ENCODE results near the gene SLC6A11. TPM values are rescaled to one million over a fixed set of nuclear protein-coding genes. Genes with fewer than 3 reads are reported as not detected.

The SLC6A11 gene
- total and polyA plus RNA-seq, 2 of the 8 experiments (the other 6 are each of a cell fraction or from before 2014, with no cell fraction given), result 0.78 to 1.5 TPM

- no peak overlapping the region for H3K56ac ChIP-seq (replicated peaks; ENCODE audit: insufficient read length, low read depth, low read length)
- DNase-seq (ENCODE audit: low read depth in 1 of 2, low spot score in 2 of 2) (no peak), FAIRE-seq (no peak)
- WGBS, 2 experiments (ENCODE audit: extremely low coverage in 1 of 2, insufficient coverage in 1 of 2, insufficient read length in 1 of 2, insufficient replicate concordance in 2 of 2, low coverage in 1 of 2, low lambda C conversion rate in 2 of 2, missing lambda C conversion rate in 1 of 2), result 74% methylated on average over 3 of the region's 3 CpGs; no CpG with 5 or more reads in 1 of the 2 experiments
- no peak overlapping the region for H3K18ac ChIP-seq (ENCODE audit: extremely low read depth, low read length)
- no peak overlapping the region for H4K91ac ChIP-seq (replicated peaks; ENCODE audit: insufficient read length, low read length)
- H2BK20ac ChIP-seq (ENCODE audit: low read length), result no peak overlapping the region
- H2AK5ac ChIP-seq (ENCODE audit: low read depth, low read length), result no peak overlapping the region
- no peak overlapping the region for H2AFZ ChIP-seq (ENCODE audit: low read length)
- no peaks in the 10 kb centered on the region for H4K20me1 ChIP-seq (replicated peaks in 1 of 2; ENCODE audit: control insufficient read depth in 1 of 2, insufficient read depth in 2 of 2, low read length in 2 of 2)
- no peak overlapping the region for H4K5ac ChIP-seq (ENCODE audit: insufficient read length, low read depth, low read length)
- no peak for TF ChIP-seq BCL11A (IDR thresholded peaks at IDR 0.05; ENCODE audit: low read depth in 2 of 2, low read length in 2 of 2)
- no peak for TF ChIP-seq SIN3A (conservative IDR thresholded peaks at IDR 0.05 in 1 of 2, IDR thresholded peaks at IDR 0.05 in 1 of 2; ENCODE audit: low read depth in 1 of 2, low read length in 2 of 2)
- TF ChIP-seq CTCF (IDR thresholded peaks at IDR 0.05; ENCODE audit: control extremely low read depth in 1 of 3, insufficient read depth in 1 of 3, low read depth in 1 of 3, low read length in 3 of 3), result no peak
- no peak for TF ChIP-seq RFX5 (IDR thresholded peaks at IDR 0.05; ENCODE audit: borderline replicate concordance, low read depth, low read length)
- TF ChIP-seq POLR2AphosphoS5 (IDR thresholded peaks at IDR 0.05; ENCODE audit: low read depth, low read length), result no peak
- no peak for TF ChIP-seq CBX5 (IDR thresholded peaks at IDR 0.05; ENCODE audit: low read depth, low read length)
- no peak for TF ChIP-seq SIRT6 (IDR thresholded peaks at IDR 0.05; ENCODE audit: low read length)
- TF ChIP-seq BRCA1 (IDR thresholded peaks at IDR 0.05; ENCODE audit: low read depth, low read length), result no peak
- peaks cover 0 to 2% (median under 1%) of the 10 kb centered on the region in 4 experiments; a peak in 3 of 7 replicates for H3K27me3 ChIP-seq (replicated peaks in 1 of 4; ENCODE audit: control insufficient read depth in 3 of 4, extremely low read depth in 1 of 4, insufficient read depth in 3 of 4, low read length in 3 of 4)
- no peak overlapping the region for H2BK15ac ChIP-seq (ENCODE audit: low read length)
- H3K4me2 ChIP-seq (ENCODE audit: insufficient read depth in 1 of 2, low read depth in 2 of 2, low read length in 2 of 2), result no peak overlapping the region
- H2BK12ac ChIP-seq (ENCODE audit: low read depth, low read length), result no peak overlapping the region
- no peaks in the 10 kb centered on the region for H3K79me1 ChIP-seq (ENCODE audit: low read depth, low read length)
- H3K23ac ChIP-seq (ENCODE audit: insufficient read length), result no peak overlapping the region
- H3K4me3 ChIP-seq (ENCODE audit: extremely low read depth in 1 of 4, insufficient read depth in 2 of 4, low read depth in 3 of 4, low read length in 4 of 4), result no peak overlapping the region
- no peak overlapping the region for H2BK5ac ChIP-seq (ENCODE audit: low read depth, low read length)
- no peak overlapping the region for H3K14ac ChIP-seq (ENCODE audit: insufficient read length)
- no peak overlapping the region for H3K27ac ChIP-seq (ENCODE audit: low read depth, low read length)
- H2BK120ac ChIP-seq (replicated peaks; ENCODE audit: low read depth, low read length), result no peak overlapping the region
- no peak overlapping the region for H3K9ac ChIP-seq (replicated peaks in 1 of 4; ENCODE audit: extremely low read depth in 1 of 4, low read depth in 3 of 4, low read length in 3 of 4)
- ChIA-PET POLR2A (ENCODE audit: partially characterized antibody) (no interaction called here), CTCF (ENCODE audit: partially characterized antibody) (interaction anchor here (0.6 to 2.1 kb wide), 11 partner anchors 16 to 172 kb away, joined by 3 to 11 read pairs (median 3); no protein-coding TSS in a partner anchor)
- H3K36me3 ChIP-seq (ENCODE audit: control insufficient read depth in 2 of 4, insufficient read depth in 4 of 4, low read length in 3 of 4), result no peaks in the 10 kb centered on the region
- no peaks in the 10 kb centered on the region for H3K4me1 ChIP-seq (replicated peaks in 1 of 4; ENCODE audit: control insufficient read depth in 3 of 4, insufficient read depth in 4 of 4, low read length in 3 of 4)
- H3K9me3 ChIP-seq (ENCODE audit: insufficient read depth in 2 of 2, low read depth in 1 of 2, low read length in 1 of 2), result peaks cover 12 to 15% of the 10 kb centered on the region in 2 experiments
- no peak overlapping the region for H4K8ac ChIP-seq (ENCODE audit: extremely low read depth, insufficient read depth, low read length)
- H3K79me2 ChIP-seq (ENCODE audit: control insufficient read depth in 1 of 2, insufficient read depth in 2 of 2, low read length in 2 of 2), result no peaks in the 10 kb centered on the region
- H3K4ac ChIP-seq (replicated peaks; ENCODE audit: insufficient read length, low read depth, low read length), result no peak overlapping the region
- peaks cover 4% of the 10 kb centered on the region; the same call in 1 of the 2 replicates for H3K23me2 ChIP-seq (ENCODE audit: low read depth, low read length)
Observed at GRCh38 chr3:10888518-10889090, 72.6 kb downstream of the SLC6A11 start.

All from H1 (cell line).